IMR-90 (cell line): ENCODE data around the gene PRSS53. TPM values are rescaled to one million over a fixed set of nuclear protein-coding genes. Genes with fewer than 3 reads are reported as not detected.

Experiments
- ATAC-seq: fragments of 200-7000 bp; cut with Tn5 transposase; 2 replicates; pipeline ENCODE4 v1.9.1; 2020; ENCODE audit warnings: low read depth, mild to moderate bottlenecking, moderate library complexity
- BruUV-seq: library from RNA; stranded (reverse); fragments of 400-500 nt; replicated peaks from 2 replicates; lab custom pipeline; 2021; lab: Mats Ljungman, UMichigan
- CTCF ChIA-PET: fragments of 300-600 bp; formaldehyde crosslinking; extraction: SDS; loops from one replicate; lab custom pipeline; 2021; ENCODE audit warnings: antibody characterized with exemption; lab: Yijun Ruan, JAX
- POLR2A ChIA-PET: fragments of 300-600 bp; sonication (Branson Sonifier 250); formaldehyde crosslinking; loops from one replicate; lab custom pipeline; 2022; ENCODE audit warnings: antibody characterized with exemption; ENCODE audit not compliant: unreplicated experiment; lab: Charles Lee
- DNase-seq: peaks from one replicate; pipeline ENCODE4 v3.0.0; 2013
- H2AFZ ChIP-seq: replicated peaks from 2 replicates; pipeline ENCODE3; 2013; ENCODE audit warnings: low read length, mild to moderate bottlenecking; ENCODE audit not compliant: poor library complexity
- H2AK5ac ChIP-seq: 2 replicates; pipeline ENCODE4 v1.6.1; 2013; ENCODE audit warnings: low read depth, low read length, inconsistent platforms
- H2AK9ac ChIP-seq: replicated peaks from 2 replicates; pipeline ENCODE3; 2013; ENCODE audit warnings: mild to moderate bottlenecking, low read depth, low read length, moderate library complexity; ENCODE audit not compliant: poor library complexity
- H2BK120ac ChIP-seq: 2 replicates; pipeline ENCODE4 v1.6.1; 2013; ENCODE audit warnings: low read depth, low read length, inconsistent platforms
- H2BK15ac ChIP-seq: 3 replicates; pipeline ENCODE4 v1.6.1; 2013; ENCODE audit warnings: low read depth, low read length, inconsistent platforms
- H2BK20ac ChIP-seq: 2 replicates; pipeline ENCODE4 v1.6.1; 2013; ENCODE audit warnings: low read depth, mild to moderate bottlenecking, inconsistent platforms, low read length, moderate library complexity
- H2BK5ac ChIP-seq: 2 replicates; pipeline ENCODE4 v1.6.1; 2013; ENCODE audit warnings: mild to moderate bottlenecking, low read depth, low read length, inconsistent platforms; ENCODE audit not compliant: poor library complexity, severe bottlenecking
- H3K14ac ChIP-seq: replicated peaks from 2 replicates; pipeline ENCODE4 v1.6.1; 2013; ENCODE audit warnings: low read depth, low read length, inconsistent platforms
- H3K18ac ChIP-seq: 2 replicates; pipeline ENCODE4 v1.6.1; 2013; ENCODE audit warnings: low read depth, low read length, control low read depth
- H3K23ac ChIP-seq: 2 replicates; pipeline ENCODE4 v1.6.1; 2013; ENCODE audit warnings: low read depth, low read length, inconsistent platforms
- H3K27ac ChIP-seq: 2 replicates; pipeline ENCODE4 v1.5.1; 2013; ENCODE audit warnings: mild to moderate bottlenecking, control low read depth, low read length; ENCODE audit not compliant: insufficient read depth
- H3K27me3 ChIP-seq: 2 replicates; pipeline ENCODE4 v1.6.1; 2013; ENCODE audit warnings: low read length; ENCODE audit not compliant: control insufficient read depth, insufficient read depth
- H3K36me3 ChIP-seq: 2 replicates; pipeline ENCODE4 v1.6.1; 2013; ENCODE audit warnings: low read length, mixed read lengths; ENCODE audit not compliant: control insufficient read depth, insufficient read depth
- H3K4ac ChIP-seq: 2 replicates; pipeline ENCODE4 v1.6.1; 2013; ENCODE audit warnings: low read depth, low read length, inconsistent platforms
- H3K4me1 ChIP-seq: 2 replicates; pipeline ENCODE4 v1.6.1; 2013; ENCODE audit warnings: low read length, mixed read lengths; ENCODE audit not compliant: control insufficient read depth, insufficient read depth
- H3K4me2 ChIP-seq: 2 replicates; pipeline ENCODE4 v1.6.1; 2013; ENCODE audit warnings: low read depth, mild to moderate bottlenecking, control low read depth, low read length, moderate library complexity
- H3K4me3 ChIP-seq: 2 replicates; pipeline ENCODE4 v1.5.1; 2013; ENCODE audit warnings: low read depth, mild to moderate bottlenecking, control low read depth, low read length, moderate library complexity; ENCODE audit not compliant: insufficient read depth
- H3K56ac ChIP-seq: 2 replicates; pipeline ENCODE4 v1.6.1; 2013; ENCODE audit warnings: low read length, inconsistent platforms; ENCODE audit not compliant: insufficient read depth; ENCODE audit errors: extremely low read depth
- H3K79me1 ChIP-seq, 2 experiments: 2 replicates each; pipeline ENCODE4 v1.6.1; 2013; ENCODE audit warnings: low read length in 2 of 2, inconsistent platforms in 1 of 2, low read depth in 1 of 2
- H3K9ac ChIP-seq: 2 replicates; pipeline ENCODE4 v1.6.1; 2013; ENCODE audit warnings: low read depth, low read length, control low read depth
- H3K9me1 ChIP-seq: 2 replicates; pipeline ENCODE4 v1.6.1; 2013; ENCODE audit warnings: low read length, inconsistent platforms; ENCODE audit not compliant: insufficient read depth
- H3K9me3 ChIP-seq: 2 replicates; pipeline ENCODE4 v1.6.1; 2013; ENCODE audit warnings: low read length; ENCODE audit not compliant: control insufficient read depth, insufficient read depth
- H4K20me1 ChIP-seq: 2 replicates; pipeline ENCODE4 v1.6.1; 2013; ENCODE audit warnings: low read length, inconsistent platforms; ENCODE audit not compliant: insufficient read depth
- H4K5ac ChIP-seq: 2 replicates; pipeline ENCODE4 v1.6.1; 2013; ENCODE audit warnings: mild to moderate bottlenecking, low read depth, low read length, control low read depth
- H4K8ac ChIP-seq, 2 experiments: 2 replicates each; pipeline ENCODE4 v1.6.1; 2013; ENCODE audit warnings: low read depth in 2 of 2, low read length in 2 of 2, control low read depth in 1 of 2, inconsistent platforms in 1 of 2
- H4K91ac ChIP-seq: 2 replicates; pipeline ENCODE4 v1.6.1; 2013; ENCODE audit warnings: low read depth, low read length, inconsistent platforms; ENCODE audit not compliant: insufficient read depth
- FOS ChIP-seq: fragments of 150-350 bp; IDR thresholded peaks from 2 replicates; pipeline ENCODE4 v1.6.1; 2016; ENCODE audit warnings: low read depth, low read length
- MAZ ChIP-seq: IDR thresholded peaks from 2 replicates; pipeline ENCODE4 v1.6.1; 2012; ENCODE audit warnings: low read depth, mild to moderate bottlenecking, low read length, improper control_type of control experiment, moderate library complexity, borderline replicate concordance
- POLR2A ChIP-seq: IDR thresholded peaks from 2 replicates; pipeline ENCODE4 v1.6.1; 2012; ENCODE audit warnings: mild to moderate bottlenecking, low read depth, low read length
- RCOR1 ChIP-seq: IDR thresholded peaks from 2 replicates; pipeline ENCODE4 v1.6.1; 2012; ENCODE audit warnings: mild to moderate bottlenecking, low read length, improper control_type of control experiment; ENCODE audit not compliant: insufficient replicate concordance
- WGBS, 2 experiments: methylation state at CpG; one replicate each; pipeline versions ENCODE4 v1.1.5 to v1.1.7; 2013; ENCODE audit warnings: missing lambda C conversion rate in 2 of 2; ENCODE audit not compliant: insufficient read length in 1 of 2; ENCODE audit errors: extremely low coverage in 2 of 2; 5-methylcytosine and 5-hydroxymethylcytosine counted together
- dilution Hi-C: fragments of 300-500 bp; cut with HindIII; formaldehyde crosslinking; loops from one replicate; pipeline ENCODE4 v1.14.3; 2018; ENCODE audit warnings: low sequenced_read_pairs; ENCODE audit not compliant: unreplicated experiment
- in situ Hi-C: fragments of 300-500 bp; cut with MboI; formaldehyde crosslinking; loops from 3 replicates; pipeline ENCODE4 v1.14.3; 2019; ENCODE audit warnings: low sequenced_read_pairs, inconsistent platforms, mixed read lengths
- intact Hi-C: fragments of 100-400 bp; cut with micrococcal nuclease; formaldehyde crosslinking; loops from 2 replicates; pipeline ENCODE4 v1.10.0; 2022
- polyA plus RNA-seq, 3 experiments: library from polyadenylated mRNA; depleted of rRNA; stranded (reverse); fragments of >200 nt; gene quantifications; 2 replicates each; pipeline ENCODE4 v1.2.3, GENCODE V29; 2012; ENCODE audit warnings: low replicate concordance in 1 of 3
- total RNA-seq: library from RNA; depleted of rRNA; stranded (reverse); fragments of >200 nt; gene quantifications from 2 replicates; pipeline ENCODE4 v1.2.3, GENCODE V29; 2012
- TF ChIP-seq, protein P1 (sequence below): conservative IDR thresholded peaks from 2 replicates; pipeline ENCODE4 v1.5.1; 2012; ENCODE audit warnings: mild to moderate bottlenecking, low read depth, low read length, improper control_type of control experiment
- TF ChIP-seq, protein P2 (sequence below): fragments of 150-350 bp; IDR thresholded peaks from 2 replicates; pipeline ENCODE4 v1.6.1; 2016; ENCODE audit warnings: low read depth, mild to moderate bottlenecking, low read length, moderate library complexity, borderline replicate concordance

The PRSS53 gene
- total and polyA plus RNA-seq, 2 of the 4 experiments (the other 2 are of a cell fraction) = 0.72 to 5.9 TPM

GRCh38 chr16:31117384-31118222 is 28.9 kb upstream of the PRSS53 start, which contains the start of gene KAT8 (continued):
- TF ChIP-seq, protein P1, sequence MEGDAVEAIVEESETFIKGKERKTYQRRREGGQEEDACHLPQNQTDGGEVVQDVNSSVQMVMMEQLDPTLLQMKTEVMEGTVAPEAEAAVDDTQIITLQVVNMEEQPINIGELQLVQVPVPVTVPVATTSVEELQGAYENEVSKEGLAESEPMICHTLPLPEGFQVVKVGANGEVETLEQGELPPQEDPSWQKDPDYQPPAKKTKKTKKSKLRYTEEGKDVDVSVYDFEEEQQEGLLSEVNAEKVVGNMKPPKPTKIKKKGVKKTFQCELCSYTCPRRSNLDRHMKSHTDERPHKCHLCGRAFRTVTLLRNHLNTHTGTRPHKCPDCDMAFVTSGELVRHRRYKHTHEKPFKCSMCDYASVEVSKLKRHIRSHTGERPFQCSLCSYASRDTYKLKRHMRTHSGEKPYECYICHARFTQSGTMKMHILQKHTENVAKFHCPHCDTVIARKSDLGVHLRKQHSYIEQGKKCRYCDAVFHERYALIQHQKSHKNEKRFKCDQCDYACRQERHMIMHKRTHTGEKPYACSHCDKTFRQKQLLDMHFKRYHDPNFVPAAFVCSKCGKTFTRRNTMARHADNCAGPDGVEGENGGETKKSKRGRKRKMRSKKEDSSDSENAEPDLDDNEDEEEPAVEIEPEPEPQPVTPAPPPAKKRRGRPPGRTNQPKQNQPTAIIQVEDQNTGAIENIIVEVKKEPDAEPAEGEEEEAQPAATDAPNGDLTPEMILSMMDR = no peak

GRCh38 chr16:31114468-31114867 is 25.7 kb upstream of the PRSS53 start:
- H2BK15ac ChIP-seq = no peak overlapping the region
- H3K9me1 ChIP-seq = peaks cover 8% of the 10 kb centered on the region
- H2AK9ac ChIP-seq = no peak overlapping the region
- H2BK5ac ChIP-seq = no peak overlapping the region
- WGBS, 2 experiments = 80% methylated on average over 1 of the region's 8 CpGs; no CpG with 5 or more reads in 1 of the 2 experiments
- no peak overlapping the region for H3K27ac ChIP-seq
- no peak overlapping the region for H3K23ac ChIP-seq
- no peak overlapping the region for H4K91ac ChIP-seq
- H2AFZ ChIP-seq = no peak overlapping the region
- no peak overlapping the region for H2BK20ac ChIP-seq
- peaks cover 37% of the 10 kb centered on the region for H3K36me3 ChIP-seq
- intact Hi-C loops = no loop called here
- H3K79me1 ChIP-seq = peaks cover 28 to 55% of the 10 kb centered on the region in 2 experiments
- H4K8ac ChIP-seq = no peak overlapping the region
- H2AK5ac ChIP-seq = no peak overlapping the region
- 0 out of 2 replicates have a peak, but pooled peaks cover 3% of the 10 kb centered on the region for H3K4me1 ChIP-seq
- BruUV-seq = no TSS peak
- no peak overlapping the region for H4K5ac ChIP-seq
- H3K4ac ChIP-seq = no peak overlapping the region
- no peak overlapping the region for H3K14ac ChIP-seq
- no peak overlapping the region for H3K4me3 ChIP-seq
- DNase-seq = no peak
- no peak overlapping the region for H3K9ac ChIP-seq
- H3K56ac ChIP-seq = no peak overlapping the region
- H3K4me2 ChIP-seq = no peak overlapping the region
- TF ChIP-seq FOS (no peak), MAZ (no peak), RCOR1 (no peak), POLR2A (no peak)
- TF ChIP-seq, protein P2, sequence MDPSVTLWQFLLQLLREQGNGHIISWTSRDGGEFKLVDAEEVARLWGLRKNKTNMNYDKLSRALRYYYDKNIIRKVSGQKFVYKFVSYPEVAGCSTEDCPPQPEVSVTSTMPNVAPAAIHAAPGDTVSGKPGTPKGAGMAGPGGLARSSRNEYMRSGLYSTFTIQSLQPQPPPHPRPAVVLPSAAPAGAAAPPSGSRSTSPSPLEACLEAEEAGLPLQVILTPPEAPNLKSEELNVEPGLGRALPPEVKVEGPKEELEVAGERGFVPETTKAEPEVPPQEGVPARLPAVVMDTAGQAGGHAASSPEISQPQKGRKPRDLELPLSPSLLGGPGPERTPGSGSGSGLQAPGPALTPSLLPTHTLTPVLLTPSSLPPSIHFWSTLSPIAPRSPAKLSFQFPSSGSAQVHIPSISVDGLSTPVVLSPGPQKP = no peak
- no peaks in the 10 kb centered on the region for H3K9me3 ChIP-seq
- no peak overlapping the region for H3K18ac ChIP-seq
- ATAC-seq = no peak
- in situ Hi-C loops = no loop called here
- POLR2A ChIA-PET = no interaction called here
- peaks cover 9% of the 10 kb centered on the region for H4K20me1 ChIP-seq
- CTCF ChIA-PET = no interaction called here
- dilution Hi-C loops = no loop called here
- H3K27me3 ChIP-seq = no peaks in the 10 kb centered on the region
- no peak overlapping the region for H2BK120ac ChIP-seq
